Large intestine (tissue), 3 donors: ENCODE results near the gene TMEM238. TPM values are rescaled to one million over a fixed set of nuclear protein-coding genes. Genes with fewer than 3 reads are reported as not detected.

Experiments used
- DNase-seq, 2 donors: peaks; one replicate each; pipeline versions ENCODE4 v3.0.0 to v3.0.0-alpha.2; 2013
- H3K27ac ChIP-seq: one replicate; pipeline ENCODE4 v1.5.1; 2013; ENCODE audit warnings: low read length
- H3K27me3 ChIP-seq: 2 replicates; pipeline ENCODE4 v1.6.1; 2013; ENCODE audit warnings: low read length; ENCODE audit not compliant: control insufficient read depth, insufficient read depth
- H3K36me3 ChIP-seq: 2 replicates; pipeline ENCODE4 v1.6.1; 2013; ENCODE audit warnings: low read length; ENCODE audit not compliant: control insufficient read depth, insufficient read depth
- H3K4me1 ChIP-seq: one replicate; pipeline ENCODE4 v1.6.1; 2013; ENCODE audit warnings: low read length; ENCODE audit not compliant: control insufficient read depth, insufficient read depth
- H3K4me3 ChIP-seq: one replicate; pipeline ENCODE4 v1.5.1; 2013; ENCODE audit warnings: low read length
- H3K9me3 ChIP-seq: one replicate; pipeline ENCODE4 v1.6.1; 2013; ENCODE audit warnings: mild to moderate bottlenecking, low read depth, low read length, moderate library complexity; ENCODE audit not compliant: control insufficient read depth
- WGBS: methylation state at CpG from one replicate; pipeline ENCODE4 v1.1.5; 2013; ENCODE audit warnings: low lambda C conversion rate; ENCODE audit not compliant: insufficient coverage; 5-methylcytosine and 5-hydroxymethylcytosine counted together
- polyA plus RNA-seq: library from polyadenylated mRNA; unstranded; fragments of 120-200 nt; gene quantifications from one replicate; pipeline ENCODE4 v1.2.1, GENCODE V29; 2013

TMEM238 gene
- polyA plus RNA-seq, 1 donor, result 8.7 TPM

DNA sequence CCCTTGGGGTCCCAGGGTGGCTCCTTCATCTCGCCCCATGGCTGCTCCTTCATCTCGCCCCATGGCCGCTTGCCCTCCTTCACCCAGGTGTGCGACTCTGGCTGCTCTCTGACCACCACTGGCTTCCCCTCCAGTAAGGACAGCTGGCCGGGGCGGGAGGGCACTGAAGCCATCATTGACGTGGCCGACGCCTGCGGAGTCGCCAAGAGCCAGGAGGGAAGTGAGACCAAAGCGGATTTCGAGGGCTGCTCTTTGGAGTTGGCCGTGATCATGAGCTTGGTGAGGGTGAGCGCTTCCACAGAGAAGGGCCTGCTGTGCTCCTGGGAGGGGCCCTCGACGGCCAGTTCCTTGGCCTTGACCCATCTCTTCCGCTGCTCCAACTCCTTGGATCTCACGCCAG lies 25.6 kb downstream of the TMEM238 start:
- Histone ChIP-seq H3K9me3 (no peaks in the 10 kb centered on the region), H3K4me1 (peaks cover 8% of the 10 kb centered on the region), H3K4me3 (no peak overlapping the region), H3K36me3 (no peaks in the 10 kb centered on the region), H3K27me3 (peaks cover 46% of the 10 kb centered on the region), H3K27ac (no peak overlapping the region)
- no peak for DNase-seq
- no CpG with 5 or more reads among the region's 19 CpGs for WGBS

DNA sequence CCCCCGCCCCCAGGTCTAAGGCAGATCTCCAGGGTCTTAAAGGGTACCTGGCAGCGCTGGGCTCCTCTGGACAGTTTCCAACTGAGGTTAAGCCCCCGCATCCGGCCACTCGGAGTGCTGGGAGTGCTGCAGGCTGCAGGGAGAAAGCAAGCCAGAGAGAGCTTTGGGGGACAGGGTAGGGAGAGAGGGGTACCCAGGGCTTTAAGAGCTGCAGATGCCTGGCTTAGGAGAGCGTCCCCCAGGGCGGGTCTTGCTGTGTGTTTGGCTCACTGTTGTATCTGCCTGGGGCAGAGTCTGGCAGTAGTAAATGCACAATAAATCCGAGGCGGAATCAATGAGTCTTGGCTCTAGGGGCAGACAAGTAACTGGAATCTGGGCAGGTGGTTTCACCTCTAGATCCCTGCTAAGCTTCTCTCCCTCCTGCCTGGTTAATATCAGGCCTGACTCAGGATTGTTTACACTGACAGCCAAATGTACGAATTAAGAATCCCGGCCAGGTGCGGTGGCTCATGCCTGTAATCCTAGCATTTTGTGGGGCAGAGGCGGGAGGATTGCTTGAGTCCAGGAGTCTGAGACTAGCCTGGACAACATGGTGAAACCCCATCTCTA lies 28.8 kb downstream of the TMEM238 start:
- Histone ChIP-seq H3K27me3 (peaks cover 67% of the 10 kb centered on the region), H3K27ac (no peak overlapping the region), H3K36me3 (no peaks in the 10 kb centered on the region), H3K4me1 (peaks cover 13% of the 10 kb centered on the region), H3K9me3 (no peaks in the 10 kb centered on the region), H3K4me3 (no peak overlapping the region)
- DNase-seq, result no peak
- no CpG with 5 or more reads among the region's 13 CpGs for WGBS

DNA sequence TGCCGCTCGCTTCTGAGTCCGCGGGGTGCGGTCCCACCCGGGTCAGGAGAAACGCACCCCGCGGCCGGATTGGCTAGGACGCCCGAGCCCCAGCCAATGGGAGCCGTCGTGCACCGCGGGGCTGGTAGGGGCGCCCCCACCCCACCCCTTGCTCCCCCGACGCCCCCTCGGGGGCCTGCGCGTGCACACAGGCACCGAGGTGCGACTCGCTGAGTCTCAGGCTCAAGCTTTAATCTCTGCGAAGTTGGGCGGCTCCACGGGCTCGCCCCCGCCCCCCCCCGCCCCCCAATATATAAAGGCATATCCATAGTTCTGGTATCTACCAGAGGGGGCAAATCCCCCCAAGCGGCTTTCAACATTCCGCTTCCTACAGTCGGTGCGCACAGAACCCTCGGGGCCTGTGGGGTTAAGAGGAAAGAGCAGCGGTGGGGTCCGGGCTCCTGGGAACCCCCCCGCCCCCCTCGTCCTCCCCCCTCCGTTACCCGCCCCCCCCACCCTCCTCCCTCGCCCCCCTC lies 29.3 kb downstream of the TMEM238 start, which contains the start of gene COX6B2:
Gene COX6B2 (minus strand): TSS at position 22 of the 515 bp plus-strand sequence. CDS start 198 bp downstream, outside the sequence.
- Histone ChIP-seq H3K27ac (no peak within 1 kb of the TSS), H3K9me3 (no peaks in the 10 kb centered on the region), H3K36me3 (no peaks in the 10 kb centered on the region), H3K27me3 (peaks cover 67% of the 10 kb centered on the region), H3K4me3 (peak within 1 kb of the TSS; percentile 37), H3K4me1 (peaks cover 13% of the 10 kb centered on the region)
- DNase-seq, result no peak
- WGBS, result no CpG with 5 or more reads among the region's 43 CpGs

DNA sequence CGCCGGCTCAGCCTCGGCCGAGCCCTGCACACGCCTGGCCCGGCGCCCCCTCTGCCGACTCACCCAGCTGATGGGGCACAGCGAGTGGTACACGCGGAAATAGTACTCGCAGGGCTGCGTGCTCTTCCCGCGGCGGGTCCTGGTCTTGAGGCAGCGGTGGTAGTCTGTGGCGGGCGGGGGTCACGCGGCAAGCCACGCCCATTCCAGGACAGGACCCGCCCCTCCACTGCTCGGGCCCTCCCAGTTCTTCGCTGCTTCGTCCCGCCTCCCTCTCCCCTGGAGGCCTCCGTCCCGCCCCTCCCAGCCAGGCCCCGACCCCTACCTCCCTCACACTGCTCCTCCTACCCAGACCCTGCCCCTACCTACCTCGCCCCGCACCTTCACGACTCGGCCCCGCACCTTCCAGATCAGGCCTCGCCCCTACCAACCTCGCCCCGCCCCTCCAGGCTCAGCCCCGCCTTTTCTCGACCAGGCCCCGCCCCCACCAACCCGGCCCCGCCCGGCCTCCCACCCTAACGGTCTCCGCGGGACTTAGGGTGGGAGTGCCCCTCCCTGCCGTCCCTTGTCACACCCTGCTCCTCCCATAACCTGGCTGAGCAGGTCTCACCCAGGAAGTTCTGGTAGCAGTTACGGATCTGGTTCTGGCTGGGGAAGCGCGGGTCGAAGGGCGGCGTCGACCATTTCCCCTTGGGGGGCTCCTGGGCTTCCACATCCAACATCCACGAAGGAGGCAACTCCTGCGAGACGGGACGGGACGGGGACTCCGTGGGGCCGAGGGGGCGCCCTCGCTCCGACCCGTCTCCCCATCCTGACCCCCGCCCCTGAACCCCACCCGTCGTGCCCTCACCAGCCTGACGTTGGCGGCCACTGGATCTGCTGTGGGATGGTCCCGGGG lies 30.0 kb downstream of the TMEM238 start:
- WGBS, result no CpG with 5 or more reads among the region's 72 CpGs
- H3K4me1 ChIP-seq, result peaks cover 13% of the 10 kb centered on the region
- peak in 1 of 2 donors; percentile 78 for DNase-seq
- no peak overlapping the region for H3K27ac ChIP-seq
- H3K27me3 ChIP-seq, result peaks cover 67% of the 10 kb centered on the region
- peak overlapping the region; percentile 37 for H3K4me3 ChIP-seq
- H3K36me3 ChIP-seq, result no peaks in the 10 kb centered on the region
- H3K9me3 ChIP-seq, result no peaks in the 10 kb centered on the region

DNA sequence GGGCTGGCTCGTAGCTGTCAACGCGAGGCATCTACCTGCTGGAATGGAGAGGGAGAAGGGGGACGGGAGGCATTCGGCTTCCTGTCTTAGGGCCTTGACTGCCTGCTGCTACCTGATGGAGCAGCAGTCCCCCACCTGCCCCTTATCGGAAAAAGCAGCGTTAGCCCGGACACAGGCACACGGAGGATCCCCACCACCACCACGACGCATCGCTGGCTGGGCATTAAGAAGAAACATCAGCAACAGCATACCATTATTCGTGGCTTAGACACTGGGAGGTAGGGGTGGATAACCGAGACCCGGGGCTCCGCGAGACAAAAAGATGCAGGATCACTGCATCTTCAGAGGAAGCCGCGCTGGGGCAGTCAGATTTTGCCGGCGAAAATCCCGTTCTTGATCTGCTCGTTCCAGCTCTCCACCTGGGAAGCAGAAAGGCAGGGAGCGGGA lies 30.7 kb downstream of the TMEM238 start:
- no peaks in the 10 kb centered on the region for H3K9me3 ChIP-seq
- H3K27me3 ChIP-seq, result peaks cover 67% of the 10 kb centered on the region
- no peaks in the 10 kb centered on the region for H3K36me3 ChIP-seq
- no peak overlapping the region for H3K27ac ChIP-seq
- peaks cover 13% of the 10 kb centered on the region for H3K4me1 ChIP-seq
- DNase-seq, result no peak
- H3K4me3 ChIP-seq, result peak overlapping the region; percentile 37
- no CpG with 5 or more reads among the region's 24 CpGs for WGBS

DNA sequence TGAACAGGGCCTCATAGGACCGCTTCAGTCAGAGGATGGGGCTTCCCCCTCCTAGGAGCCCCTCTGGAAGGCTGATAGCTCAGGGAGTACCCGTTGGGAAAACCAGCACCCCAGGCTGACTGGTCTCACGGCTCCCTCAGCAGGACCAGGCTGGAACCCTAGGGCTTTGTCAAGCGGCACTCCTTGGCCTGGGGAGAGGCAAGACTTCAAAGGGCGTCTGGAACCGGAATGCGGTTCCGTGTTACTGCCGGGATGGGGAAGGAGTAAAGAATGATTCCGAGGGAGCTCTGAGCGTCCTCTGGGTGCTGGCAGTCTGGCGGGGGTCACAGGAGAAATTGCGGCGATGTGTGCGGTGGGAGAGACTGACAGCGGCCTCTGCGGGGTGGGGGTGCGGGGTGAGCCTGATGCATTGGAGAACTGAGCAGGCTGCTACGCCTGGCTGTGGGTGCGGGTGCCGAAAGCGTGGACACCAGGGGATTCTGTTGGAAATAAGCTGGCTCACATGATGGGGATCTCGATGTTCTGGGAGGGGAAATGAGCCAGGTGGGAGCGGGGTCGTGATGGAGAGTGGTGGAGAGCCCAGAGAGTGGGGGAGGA lies 31.4 kb downstream of the TMEM238 start:
- Histone ChIP-seq H3K4me1 (peaks cover 13% of the 10 kb centered on the region), H3K4me3 (no peak overlapping the region), H3K36me3 (no peaks in the 10 kb centered on the region), H3K27me3 (peaks cover 65% of the 10 kb centered on the region), H3K9me3 (no peaks in the 10 kb centered on the region), H3K27ac (no peak overlapping the region)
- DNase-seq, result no peak
- no CpG with 5 or more reads among the region's 25 CpGs for WGBS

DNA sequence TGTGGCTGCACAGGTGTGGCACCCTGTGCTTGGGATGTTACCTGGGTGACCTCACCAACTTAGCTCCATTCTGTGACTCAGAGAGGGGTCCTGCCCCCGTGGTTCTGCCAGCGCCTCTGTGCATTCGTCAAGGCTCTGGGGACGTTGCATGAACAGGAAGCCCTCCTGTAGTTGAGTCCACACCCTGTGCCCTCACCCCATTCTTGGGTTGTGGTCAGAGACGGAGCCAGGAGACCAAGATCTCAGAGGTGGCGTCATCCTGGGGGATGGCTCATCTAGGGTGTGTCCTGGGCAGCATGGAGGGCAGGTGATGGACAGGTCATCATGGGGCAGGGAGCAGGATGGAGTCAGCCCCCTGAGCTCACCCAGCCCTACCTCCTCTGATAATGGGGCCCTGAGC lies 32.1 kb downstream of the TMEM238 start:
- Histone ChIP-seq H3K4me3 (no peak overlapping the region), H3K27me3 (peaks cover 59% of the 10 kb centered on the region), H3K27ac (no peak overlapping the region), H3K9me3 (no peaks in the 10 kb centered on the region), H3K4me1 (peaks cover 13% of the 10 kb centered on the region), H3K36me3 (peaks cover 4% of the 10 kb centered on the region)
- DNase-seq, result no peak
- no CpG with 5 or more reads among the region's 6 CpGs for WGBS

DNA sequence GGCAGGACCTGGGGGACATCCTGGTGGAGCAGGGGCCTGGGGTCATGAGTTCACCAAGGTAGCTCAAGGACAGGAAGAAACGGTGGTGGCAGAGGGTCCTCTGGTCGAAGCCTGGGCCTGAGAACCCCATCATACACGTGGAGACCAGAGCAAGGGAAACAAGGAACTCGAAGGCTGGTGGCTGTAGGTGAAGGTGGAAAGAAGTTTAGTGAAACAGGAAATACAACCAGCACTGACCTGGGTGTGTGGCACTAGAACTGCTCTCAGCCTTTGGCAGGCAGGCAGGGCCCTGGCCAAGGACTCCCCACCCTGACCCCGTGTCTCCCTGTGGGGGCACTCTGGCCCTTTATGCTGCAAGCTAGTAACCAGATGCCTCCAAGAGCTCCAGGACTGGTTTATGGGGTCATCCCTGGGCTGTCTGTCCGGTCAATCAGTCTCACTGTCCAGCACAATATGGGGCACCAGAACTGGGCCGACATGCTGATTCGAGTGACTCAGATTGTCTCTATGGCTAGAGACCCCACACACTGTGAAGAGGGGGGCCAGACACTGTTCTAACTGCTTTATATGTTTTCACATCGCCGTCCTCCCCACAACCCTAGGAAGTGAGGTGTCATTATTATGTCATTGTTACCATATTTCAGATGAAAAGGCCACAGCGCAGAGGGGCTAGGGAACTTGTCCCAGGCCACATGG lies 33.3 kb downstream of the TMEM238 start:
- DNase-seq, result no peak
- H3K4me1 ChIP-seq, result peaks cover 13% of the 10 kb centered on the region
- no peaks in the 10 kb centered on the region for H3K9me3 ChIP-seq
- H3K36me3 ChIP-seq, result peaks cover 10% of the 10 kb centered on the region
- no peak overlapping the region for H3K27ac ChIP-seq
- peaks cover 47% of the 10 kb centered on the region for H3K27me3 ChIP-seq
- WGBS, result 100% methylated on average over 1 of the region's 11 CpGs
- H3K4me3 ChIP-seq, result no peak overlapping the region

DNA sequence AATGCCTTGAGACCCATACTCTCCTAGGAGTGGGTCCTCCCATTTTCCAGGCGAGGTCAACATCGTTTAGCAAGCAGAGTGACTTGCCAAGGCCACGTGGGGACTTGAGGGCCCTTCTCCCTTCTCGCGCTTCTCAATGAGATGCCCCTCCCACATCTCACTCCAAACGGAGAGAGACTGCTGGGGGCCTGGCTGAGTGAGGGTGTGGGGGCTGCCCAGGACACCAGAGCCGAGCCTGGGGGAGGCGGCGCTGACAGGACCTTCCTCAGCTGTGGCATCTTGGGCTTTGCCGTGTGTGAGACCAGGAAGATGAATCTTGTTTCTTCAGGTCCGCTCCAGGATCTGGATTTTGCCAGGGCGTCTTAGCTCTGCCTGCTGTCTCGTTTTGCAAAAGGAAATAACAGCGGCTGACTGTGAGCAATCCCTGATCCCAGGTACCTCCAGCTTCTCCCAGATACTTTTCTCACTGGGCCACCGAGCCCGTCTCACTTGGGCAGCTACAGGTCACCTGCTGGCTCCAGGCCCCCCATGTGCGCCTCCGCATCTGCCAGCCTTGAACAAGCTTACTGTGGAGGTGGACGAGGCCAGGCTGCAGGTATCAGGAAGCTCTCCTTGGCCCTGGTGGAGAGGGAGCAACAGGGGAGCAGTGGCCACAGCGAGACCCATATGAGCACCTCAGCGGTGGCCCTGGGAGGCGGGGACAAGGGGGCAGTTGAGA lies 35.6 kb downstream of the TMEM238 start:
- Histone ChIP-seq H3K27ac (no peak overlapping the region), H3K27me3 (peaks cover 25% of the 10 kb centered on the region), H3K4me3 (no peak overlapping the region), H3K36me3 (peaks cover 19% of the 10 kb centered on the region), H3K4me1 (peaks cover 6% of the 10 kb centered on the region), H3K9me3 (no peaks in the 10 kb centered on the region)
- no CpG with 5 or more reads among the region's 22 CpGs for WGBS
- no peak for DNase-seq
